ENCODE measurements around the gene LCLAT1.

Gene LCLAT1

DNA sequence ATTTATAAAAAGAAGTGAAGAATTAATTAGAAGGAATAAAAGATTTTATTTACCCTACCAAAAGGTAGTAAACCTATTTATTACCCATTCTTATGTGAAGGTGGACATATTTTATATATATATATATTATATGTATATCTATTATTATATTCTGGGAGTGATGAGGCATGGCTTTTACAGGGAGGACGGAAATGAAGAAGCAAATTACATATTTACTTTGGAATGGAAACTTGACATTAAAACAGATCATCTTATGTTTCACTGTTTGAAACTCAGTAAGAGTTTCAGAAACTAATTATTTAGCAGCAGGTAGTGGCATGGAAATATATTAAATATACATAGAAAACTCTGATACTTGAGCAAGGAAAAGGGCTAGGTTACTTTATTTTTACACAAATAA lies 143.4 kb downstream of the LCLAT1 start:
- TF ChIP-seq POLR2AphosphoS5 (IDR thresholded peaks at IDR 0.05; ENCODE audit: low read depth, low read length) (no peak), SIN3A (IDR thresholded peaks at IDR 0.05; ENCODE audit: borderline replicate concordance, insufficient read depth, low read length) (no peak), FOXP2 (optimal IDR thresholded peaks at IDR 0.05; ENCODE audit: borderline replicate concordance, extremely low read depth, extremely low read length, insufficient read depth) (no peak), TAF1 (IDR thresholded peaks at IDR 0.05; ENCODE audit: borderline replicate concordance, insufficient read depth, low read length) (no peak)
- TF ChIP-seq, protein P1, sequence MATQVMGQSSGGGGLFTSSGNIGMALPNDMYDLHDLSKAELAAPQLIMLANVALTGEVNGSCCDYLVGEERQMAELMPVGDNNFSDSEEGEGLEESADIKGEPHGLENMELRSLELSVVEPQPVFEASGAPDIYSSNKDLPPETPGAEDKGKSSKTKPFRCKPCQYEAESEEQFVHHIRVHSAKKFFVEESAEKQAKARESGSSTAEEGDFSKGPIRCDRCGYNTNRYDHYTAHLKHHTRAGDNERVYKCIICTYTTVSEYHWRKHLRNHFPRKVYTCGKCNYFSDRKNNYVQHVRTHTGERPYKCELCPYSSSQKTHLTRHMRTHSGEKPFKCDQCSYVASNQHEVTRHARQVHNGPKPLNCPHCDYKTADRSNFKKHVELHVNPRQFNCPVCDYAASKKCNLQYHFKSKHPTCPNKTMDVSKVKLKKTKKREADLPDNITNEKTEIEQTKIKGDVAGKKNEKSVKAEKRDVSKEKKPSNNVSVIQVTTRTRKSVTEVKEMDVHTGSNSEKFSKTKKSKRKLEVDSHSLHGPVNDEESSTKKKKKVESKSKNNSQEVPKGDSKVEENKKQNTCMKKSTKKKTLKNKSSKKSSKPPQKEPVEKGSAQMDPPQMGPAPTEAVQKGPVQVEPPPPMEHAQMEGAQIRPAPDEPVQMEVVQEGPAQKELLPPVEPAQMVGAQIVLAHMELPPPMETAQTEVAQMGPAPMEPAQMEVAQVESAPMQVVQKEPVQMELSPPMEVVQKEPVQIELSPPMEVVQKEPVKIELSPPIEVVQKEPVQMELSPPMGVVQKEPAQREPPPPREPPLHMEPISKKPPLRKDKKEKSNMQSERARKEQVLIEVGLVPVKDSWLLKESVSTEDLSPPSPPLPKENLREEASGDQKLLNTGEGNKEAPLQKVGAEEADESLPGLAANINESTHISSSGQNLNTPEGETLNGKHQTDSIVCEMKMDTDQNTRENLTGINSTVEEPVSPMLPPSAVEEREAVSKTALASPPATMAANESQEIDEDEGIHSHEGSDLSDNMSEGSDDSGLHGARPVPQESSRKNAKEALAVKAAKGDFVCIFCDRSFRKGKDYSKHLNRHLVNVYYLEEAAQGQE (IDR thresholded peaks at IDR 0.05; ENCODE audit: insufficient read depth in 1 of 2, low read depth in 2 of 2, low read length in 2 of 2) = no peak

DNA sequence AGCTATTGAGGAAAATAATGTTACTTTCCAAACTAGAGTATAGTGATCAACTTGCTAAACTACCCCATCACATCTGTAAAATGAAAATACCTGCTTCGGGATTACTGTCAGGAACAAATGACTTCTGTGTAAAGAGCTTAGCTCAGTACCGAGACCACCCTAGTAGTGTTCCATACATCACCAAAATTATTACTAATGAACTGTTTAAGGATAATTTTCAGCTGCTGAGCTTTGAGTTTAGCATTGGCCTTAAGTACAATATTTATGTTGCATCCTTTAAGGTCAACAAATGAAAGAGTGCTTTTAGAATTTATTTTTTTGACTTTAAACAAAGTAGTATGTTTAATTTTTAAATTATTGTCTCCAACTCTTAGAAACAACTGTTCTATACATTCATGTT lies 144.1 kb downstream of the LCLAT1 start:
- TF ChIP-seq TAF1 (IDR thresholded peaks at IDR 0.05; ENCODE audit: borderline replicate concordance, insufficient read depth, low read length) = no peak
- TF ChIP-seq SIN3A (IDR thresholded peaks at IDR 0.05; ENCODE audit: borderline replicate concordance, insufficient read depth, low read length) = no peak
- no peak for TF ChIP-seq POLR2AphosphoS5 (IDR thresholded peaks at IDR 0.05; ENCODE audit: low read depth, low read length)
- TF ChIP-seq, protein P1 (IDR thresholded peaks at IDR 0.05; ENCODE audit: insufficient read depth in 1 of 2, low read depth in 2 of 2, low read length in 2 of 2) = no peak
- no peak for TF ChIP-seq FOXP2 (optimal IDR thresholded peaks at IDR 0.05; ENCODE audit: borderline replicate concordance, extremely low read depth, extremely low read length, insufficient read depth)

- TF ChIP-seq, protein P1 (IDR thresholded peaks at IDR 0.05; ENCODE audit: insufficient read depth in 1 of 2, low read depth in 2 of 2, low read length in 2 of 2) = no peak
- TF ChIP-seq TAF1 (IDR thresholded peaks at IDR 0.05; ENCODE audit: borderline replicate concordance, insufficient read depth, low read length) = no peak
- no peak for TF ChIP-seq SIN3A (IDR thresholded peaks at IDR 0.05; ENCODE audit: borderline replicate concordance, insufficient read depth, low read length)
- no peak for TF ChIP-seq FOXP2 (optimal IDR thresholded peaks at IDR 0.05; ENCODE audit: borderline replicate concordance, extremely low read depth, extremely low read length, insufficient read depth)
- no peak for TF ChIP-seq POLR2AphosphoS5 (IDR thresholded peaks at IDR 0.05; ENCODE audit: low read depth, low read length)
These were observed 154.3 kb downstream of the LCLAT1 start for GRCh38 chr2:30601375-30601774.

- TF ChIP-seq FOXP2 (optimal IDR thresholded peaks at IDR 0.05; ENCODE audit: borderline replicate concordance, extremely low read depth, extremely low read length, insufficient read depth) = no peak
- TF ChIP-seq TAF1 (IDR thresholded peaks at IDR 0.05; ENCODE audit: borderline replicate concordance, insufficient read depth, low read length) = no peak
- TF ChIP-seq, protein P1 (IDR thresholded peaks at IDR 0.05; ENCODE audit: insufficient read depth in 1 of 2, low read depth in 2 of 2, low read length in 2 of 2) = no peak
- TF ChIP-seq POLR2AphosphoS5 (IDR thresholded peaks at IDR 0.05; ENCODE audit: low read depth, low read length) = no peak
- no peak for TF ChIP-seq SIN3A (IDR thresholded peaks at IDR 0.05; ENCODE audit: borderline replicate concordance, insufficient read depth, low read length)
These were observed 158.2 kb downstream of the LCLAT1 start for GRCh38 chr2:30605197-30605596.

DNA sequence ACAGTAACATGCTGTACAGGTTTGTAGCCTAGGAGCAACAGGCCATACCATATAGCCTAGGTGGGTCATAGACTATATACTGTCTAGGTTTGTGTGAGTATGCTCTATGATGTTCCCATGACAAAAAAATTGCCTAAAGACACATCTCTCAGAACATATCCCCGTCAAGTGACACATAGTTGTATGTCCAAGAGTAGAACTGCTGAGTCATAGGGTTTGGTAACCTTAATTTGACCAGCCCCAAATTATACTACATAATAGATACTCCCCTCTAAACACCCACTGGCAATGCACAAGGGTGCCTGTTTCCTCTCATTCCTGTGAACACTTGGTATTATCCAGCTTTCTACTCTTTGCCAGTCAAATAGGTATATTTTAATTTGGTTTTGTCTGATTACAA lies 161.6 kb downstream of the LCLAT1 start:
- TF ChIP-seq TAF1 (IDR thresholded peaks at IDR 0.05; ENCODE audit: borderline replicate concordance, insufficient read depth, low read length) (no peak), SIN3A (IDR thresholded peaks at IDR 0.05; ENCODE audit: borderline replicate concordance, insufficient read depth, low read length) (no peak), POLR2AphosphoS5 (IDR thresholded peaks at IDR 0.05; ENCODE audit: low read depth, low read length) (no peak), FOXP2 (optimal IDR thresholded peaks at IDR 0.05; ENCODE audit: borderline replicate concordance, extremely low read depth, extremely low read length, insufficient read depth) (no peak)
- TF ChIP-seq, protein P1 (IDR thresholded peaks at IDR 0.05; ENCODE audit: insufficient read depth in 1 of 2, low read depth in 2 of 2, low read length in 2 of 2) = no peak
